Measurements from ENCODE around the gene AUTS2. TPM values are rescaled to one million over a fixed set of nuclear protein-coding genes. Genes with fewer than 3 reads are reported as not detected.
A peak's percentile ranks its signal among the peaks of the same experiment; 100 is the strongest.

The AUTS2 gene
- total and polyA plus RNA-seq, 10 of the 15 experiments (the other 5 are each of a cell fraction or from before 2014, with no cell fraction given): 6.4 to 55.6 (median 21.6) TPM

- BruUV-seq (replicated peaks): no TSS peak
- intact Hi-C loops (cut with micrococcal nuclease; ENCODE audit: unreplicated experiment) (no loop called here), in situ Hi-C loops (cut with MboI) (no loop called here)
- Histone ChIP-seq H3K27ac (ENCODE audit: control insufficient read depth, insufficient read depth) (no peak overlapping the region), H3K27me3 (replicated peaks in 1 of 2; ENCODE audit: control insufficient read depth in 2 of 2, insufficient read depth in 2 of 2, low read length in 1 of 2) (no peaks in the 10 kb centered on the region), H3K36me3 (ENCODE audit: control insufficient read depth in 2 of 2, insufficient read depth in 2 of 2, low read length in 1 of 2) (no peaks in the 10 kb centered on the region), H3K4me2 (ENCODE audit: control insufficient read depth, insufficient read depth) (no peak overlapping the region), H2AFZ (ENCODE audit: control insufficient read depth, low read depth, low read length) (no peak overlapping the region), H3K4me3 (no peak overlapping the region), H3K4me1 (ENCODE audit: control insufficient read depth, insufficient read depth, low read length) (no peaks in the 10 kb centered on the region; the same call in none of the 2 replicates), H3K9me3 (replicated peaks; ENCODE audit: control insufficient read depth, insufficient read depth, low read length) (no peaks in the 10 kb centered on the region; the same call in 2 of the 3 replicates), H4K20me1 (ENCODE audit: control insufficient read depth, insufficient read depth) (no peaks in the 10 kb centered on the region), H3K79me2 (ENCODE audit: control insufficient read depth, insufficient read depth, low read length) (no peaks in the 10 kb centered on the region), H3K9ac (ENCODE audit: control insufficient read depth, insufficient read depth, low read length) (no peak overlapping the region)
- peak; percentile 4 for TF ChIP-seq BCL3 (IDR thresholded peaks at IDR 0.05; ENCODE audit: borderline replicate concordance, insufficient read depth, low read depth, low read length, poor library complexity, severe bottlenecking)
- no peak for TF ChIP-seq PKNOX1 (IDR thresholded peaks at IDR 0.05)
- no peak for TF ChIP-seq POLR2AphosphoS5 (IDR thresholded peaks at IDR 0.05; ENCODE audit: low read length)
- TF ChIP-seq ASH2L (IDR thresholded peaks at IDR 0.05; ENCODE audit: borderline replicate concordance, low read depth): no peak
- no peak for TF ChIP-seq CUX1 (IDR thresholded peaks at IDR 0.05; ENCODE audit: insufficient replicate concordance, low read depth, low read length)
- TF ChIP-seq CHD2 (IDR thresholded peaks at IDR 0.05; ENCODE audit: borderline replicate concordance, low read depth, low read length): no peak
- TF ChIP-seq IKZF2 (IDR thresholded peaks at IDR 0.05): no peak
- SMC1A ChIA-PET (ENCODE audit: uncharacterized antibody, unreplicated experiment): no interaction called here
- DNase-seq (ENCODE audit: low read depth, low spot score) (no peak), FAIRE-seq (no peak), ATAC-seq (no peak)
- 24% methylated on average over 10 of the region's 10 CpGs for WGBS (ENCODE audit: insufficient coverage, insufficient replicate concordance, low lambda C conversion rate, missing lambda C conversion rate)
- CTCF ChIA-PET: interaction anchor here (0.6 kb wide), 1 partner anchor 327 kb away, joined by 3 read pairs; no protein-coding TSS in a partner anchor
- RAD21 ChIA-PET (ENCODE audit: unreplicated experiment): no interaction called here
- POLR2A ChIA-PET: no interaction called here
Observed at GRCh38 chr7:70355198-70356020, 757.1 kb downstream of the AUTS2 start.

All from GM12878 (cell line).